Effector memory CD4-positive, alpha-beta T cell (primary cell): ENCODE results near the gene KNL1.

Experiments used
- DNase-seq, 3 donors: peaks; one replicate each; pipeline ENCODE4 v3.0.0-alpha.2; 2020
- H3K27ac ChIP-seq: 2 replicates; pipeline ENCODE4 v1.7.0; 2013; ENCODE audit warnings: mild to moderate bottlenecking, low read length, moderate library complexity; ENCODE audit not compliant: insufficient read depth, poor library complexity, severe bottlenecking
- H3K27me3 ChIP-seq: replicated peaks from 2 replicates; pipeline ENCODE4 v1.7.0; 2013; ENCODE audit warnings: mild to moderate bottlenecking, low read length; ENCODE audit not compliant: insufficient read depth, control insufficient read depth, poor library complexity, severe bottlenecking
- H3K36me3 ChIP-seq: 2 replicates; pipeline ENCODE4 v1.7.0; 2013; ENCODE audit warnings: mild to moderate bottlenecking, low read length, moderate library complexity; ENCODE audit not compliant: control insufficient read depth, insufficient read depth
- H3K4me1 ChIP-seq: 2 replicates; pipeline ENCODE4 v1.7.0; 2013; ENCODE audit warnings: low read length, mild to moderate bottlenecking; ENCODE audit not compliant: control insufficient read depth, insufficient read depth, poor library complexity, severe bottlenecking
- H3K4me3 ChIP-seq: 2 replicates; pipeline ENCODE4 v1.7.0; 2013; ENCODE audit warnings: low read length, low read depth, mild to moderate bottlenecking; ENCODE audit not compliant: insufficient read depth, poor library complexity, severe bottlenecking
- H3K9me3 ChIP-seq: 2 replicates; pipeline ENCODE4 v1.7.0; 2013; ENCODE audit warnings: mild to moderate bottlenecking, low read length, moderate library complexity; ENCODE audit not compliant: control insufficient read depth
- total RNA-seq, 3 donors: gene quantifications; one replicate each; lab custom pipeline; 2026; lab: John Stamatoyannopoulos, UW

The KNL1 gene
- total RNA-seq, result 5.0 to 7.7 (median 6.9) reads per million in 3 donors

- H3K27me3 ChIP-seq, result no peaks in the 10 kb centered on the region
- H3K4me3 ChIP-seq, result peak within 1 kb of the TSS; percentile 73
- peak; percentile 70 to 83 (median 76) for DNase-seq
- no peaks in the 10 kb centered on the region for H3K4me1 ChIP-seq
- H3K36me3 ChIP-seq, result no peaks in the 10 kb centered on the region
- peak within 1 kb of the TSS; percentile 91 for H3K27ac ChIP-seq
- no peaks in the 10 kb centered on the region for H3K9me3 ChIP-seq
Observed at GRCh38 chr15:40593588-40594428, at the start of gene KNL1. Gene KNL1, plus strand, starts transcription at chr15:40594249. Its CDS starts 8,683 bp downstream, at chr15:40602932.

GRCh38 chr15:40545457-40545856 lies 48.6 kb upstream of the KNL1 start:
- DNase-seq, result no peak
- H3K36me3 ChIP-seq, result peaks cover 4% of the 10 kb centered on the region
- H3K27ac ChIP-seq, result no peak overlapping the region
- H3K4me1 ChIP-seq, result no peaks in the 10 kb centered on the region
- H3K4me3 ChIP-seq, result no peak overlapping the region
- H3K9me3 ChIP-seq, result no peaks in the 10 kb centered on the region
- no peaks in the 10 kb centered on the region for H3K27me3 ChIP-seq

- H3K27ac ChIP-seq, result no peak overlapping the region
Observed at GRCh38 chr15:40548610-40549009, 45.4 kb upstream of the KNL1 start.

GRCh38 chr15:40549894-40550293 lies 44.2 kb upstream of the KNL1 start:
- Histone ChIP-seq H3K36me3 (peaks cover 26% of the 10 kb centered on the region), H3K4me1 (no peaks in the 10 kb centered on the region), H3K9me3 (no peaks in the 10 kb centered on the region), H3K27ac (no peak overlapping the region), H3K27me3 (no peaks in the 10 kb centered on the region), H3K4me3 (no peak overlapping the region)
- no peak for DNase-seq

More at GRCh38 chr15:40548610-40549009, 45.4 kb upstream of the KNL1 start:
- Histone ChIP-seq H3K4me1 (no peaks in the 10 kb centered on the region), H3K36me3 (peaks cover 13% of the 10 kb centered on the region), H3K27me3 (no peaks in the 10 kb centered on the region), H3K4me3 (no peak overlapping the region), H3K9me3 (no peaks in the 10 kb centered on the region)
- no peak for DNase-seq

GRCh38 chr15:40550341-40551037 lies 43.6 kb upstream of the KNL1 start:
- Histone ChIP-seq H3K9me3 (no peaks in the 10 kb centered on the region), H3K4me3 (no peak overlapping the region), H3K27me3 (no peaks in the 10 kb centered on the region), H3K36me3 (peaks cover 32% of the 10 kb centered on the region), H3K4me1 (no peaks in the 10 kb centered on the region), H3K27ac (no peak overlapping the region)
- DNase-seq, result no peak

GRCh38 chr15:40554161-40554525 lies 39.9 kb upstream of the KNL1 start:
- no peak for DNase-seq
- no peak overlapping the region for H3K4me3 ChIP-seq
- H3K4me1 ChIP-seq, result no peaks in the 10 kb centered on the region
- H3K27ac ChIP-seq, result no peak overlapping the region
- no peaks in the 10 kb centered on the region for H3K27me3 ChIP-seq
- H3K9me3 ChIP-seq, result no peaks in the 10 kb centered on the region
- peaks cover 42% of the 10 kb centered on the region for H3K36me3 ChIP-seq

GRCh38 chr15:40555876-40556275 lies 38.2 kb upstream of the KNL1 start:
- Histone ChIP-seq H3K9me3 (no peaks in the 10 kb centered on the region), H3K27me3 (no peaks in the 10 kb centered on the region), H3K4me1 (no peaks in the 10 kb centered on the region), H3K27ac (no peak overlapping the region), H3K36me3 (peaks cover 42% of the 10 kb centered on the region), H3K4me3 (no peak overlapping the region)
- DNase-seq, result no peak

GRCh38 chr15:40558952-40559742 lies 34.9 kb upstream of the KNL1 start:
- Histone ChIP-seq H3K36me3 (peaks cover 29% of the 10 kb centered on the region), H3K27me3 (no peaks in the 10 kb centered on the region), H3K4me1 (no peaks in the 10 kb centered on the region), H3K4me3 (no peak overlapping the region), H3K27ac (no peak overlapping the region), H3K9me3 (no peaks in the 10 kb centered on the region)
- DNase-seq, result no peak

- DNase-seq, result no peak
Observed at GRCh38 chr15:40562691-40563090, 31.4 kb upstream of the KNL1 start.

More at GRCh38 chr15:40562691-40563090, 31.4 kb upstream of the KNL1 start:
- Histone ChIP-seq H3K27ac (no peak overlapping the region), H3K27me3 (no peaks in the 10 kb centered on the region), H3K4me3 (no peak overlapping the region), H3K36me3 (no peaks in the 10 kb centered on the region), H3K4me1 (no peaks in the 10 kb centered on the region), H3K9me3 (no peaks in the 10 kb centered on the region)
